ENCODE data around the gene TTC39B.

- no peak for TF ChIP-seq CTCF (IDR thresholded peaks at IDR 0.05; ENCODE audit: insufficient read depth, low read depth, low read length)
- TF ChIP-seq EZH2 (IDR thresholded peaks at IDR 0.05; ENCODE audit: insufficient read depth, low read length): no peak
Measured at GRCh38 chr9:15305470-15305869, 1.5 kb downstream of the TTC39B start.
